HG03108 (cell line): Measurements from ENCODE around the gene ETV6.

Experiments
- ATAC-seq: cut with Tn5 transposase; IDR thresholded peaks from one replicate; pipeline ENCODE4 v1.9.1; 2021; ENCODE audit warnings: moderate library complexity; ENCODE audit not compliant: unreplicated experiment

ETV6 gene

DNA sequence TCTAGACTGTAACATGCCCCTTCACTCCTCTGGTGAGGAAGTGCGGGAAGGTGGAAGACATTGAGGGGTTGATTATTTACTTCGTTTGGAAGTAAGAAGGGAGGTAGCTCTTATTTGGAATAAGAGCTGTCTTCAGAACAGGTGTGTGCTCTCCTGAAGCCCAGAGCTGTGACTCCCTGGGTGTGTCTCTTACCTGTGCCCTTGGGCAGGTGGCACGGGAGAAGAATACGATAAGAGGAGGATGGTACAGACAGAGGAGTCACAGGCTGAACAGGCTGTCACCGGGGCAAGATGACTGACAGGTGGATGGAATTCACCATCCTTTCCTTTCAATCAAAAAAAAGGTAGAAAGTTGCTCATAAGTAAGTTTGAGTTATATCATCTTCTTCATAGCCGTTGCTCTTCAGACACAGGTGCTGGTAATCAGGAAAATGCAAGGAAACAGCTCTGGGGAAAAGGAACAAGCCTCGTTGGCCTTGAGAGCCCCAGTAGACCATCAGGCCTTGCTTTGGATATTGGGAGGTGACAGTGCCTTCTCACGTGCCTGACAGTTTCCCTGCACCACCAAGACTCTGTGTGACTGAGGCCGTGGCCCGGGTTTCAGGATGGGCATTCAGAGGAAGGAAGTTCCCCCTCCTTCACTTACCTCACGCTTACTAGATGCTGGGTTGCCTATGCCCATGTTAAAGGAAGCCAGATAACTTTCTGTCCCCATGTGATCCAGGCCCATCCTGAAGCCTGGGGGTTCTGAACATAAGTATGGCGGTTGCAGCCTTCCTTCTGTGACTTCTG is 120.4 kb downstream of the ETV6 start:
- ATAC-seq, result no peak

DNA sequence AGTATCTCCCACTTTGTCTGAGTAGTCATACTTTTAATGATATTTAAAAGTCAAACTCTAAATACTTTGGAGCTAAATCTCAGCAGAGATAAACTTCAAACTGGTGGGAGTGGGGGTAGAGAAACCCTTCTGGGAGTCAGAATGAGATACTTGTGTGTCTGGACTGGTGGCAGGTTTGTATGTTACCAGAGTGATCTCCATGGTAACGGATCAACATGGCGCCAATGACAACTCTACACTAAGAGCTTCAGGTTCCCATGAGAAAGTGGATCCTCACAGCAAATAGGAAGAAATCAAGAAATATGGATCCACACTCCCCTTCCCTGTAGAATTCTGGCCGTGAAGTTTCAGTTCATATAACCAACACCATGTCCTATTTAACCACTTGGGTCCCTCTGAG is 121.9 kb downstream of the ETV6 start:
- no peak for ATAC-seq

DNA sequence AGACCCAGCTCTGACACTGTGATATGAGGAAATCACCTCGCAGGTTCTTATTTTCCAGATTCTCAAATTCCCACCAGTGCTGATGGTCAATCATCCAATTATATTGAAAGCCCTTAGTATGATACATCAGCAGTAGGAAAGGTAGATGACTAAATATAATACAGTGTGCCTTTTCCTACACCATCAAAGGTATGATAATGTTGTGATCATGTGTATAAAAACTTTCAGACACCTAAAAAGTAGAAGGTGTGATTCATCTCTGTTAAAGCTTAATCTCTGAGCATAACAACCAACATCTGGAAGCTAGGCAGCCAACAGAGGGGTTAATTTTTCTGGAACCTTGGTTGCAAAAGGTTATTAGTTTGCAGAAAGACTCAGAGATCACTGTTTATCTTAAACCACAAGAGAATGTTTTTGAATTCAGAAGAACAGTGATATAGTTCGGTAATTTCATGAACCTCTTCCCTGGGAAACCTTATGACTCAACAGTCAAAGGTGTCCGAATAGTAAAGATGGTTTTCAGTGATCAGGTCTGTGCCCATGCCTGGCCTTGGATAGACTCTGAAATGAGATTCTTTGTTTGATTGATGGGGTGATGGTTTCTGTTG is 122.5 kb downstream of the ETV6 start:
- ATAC-seq, result no peak

DNA sequence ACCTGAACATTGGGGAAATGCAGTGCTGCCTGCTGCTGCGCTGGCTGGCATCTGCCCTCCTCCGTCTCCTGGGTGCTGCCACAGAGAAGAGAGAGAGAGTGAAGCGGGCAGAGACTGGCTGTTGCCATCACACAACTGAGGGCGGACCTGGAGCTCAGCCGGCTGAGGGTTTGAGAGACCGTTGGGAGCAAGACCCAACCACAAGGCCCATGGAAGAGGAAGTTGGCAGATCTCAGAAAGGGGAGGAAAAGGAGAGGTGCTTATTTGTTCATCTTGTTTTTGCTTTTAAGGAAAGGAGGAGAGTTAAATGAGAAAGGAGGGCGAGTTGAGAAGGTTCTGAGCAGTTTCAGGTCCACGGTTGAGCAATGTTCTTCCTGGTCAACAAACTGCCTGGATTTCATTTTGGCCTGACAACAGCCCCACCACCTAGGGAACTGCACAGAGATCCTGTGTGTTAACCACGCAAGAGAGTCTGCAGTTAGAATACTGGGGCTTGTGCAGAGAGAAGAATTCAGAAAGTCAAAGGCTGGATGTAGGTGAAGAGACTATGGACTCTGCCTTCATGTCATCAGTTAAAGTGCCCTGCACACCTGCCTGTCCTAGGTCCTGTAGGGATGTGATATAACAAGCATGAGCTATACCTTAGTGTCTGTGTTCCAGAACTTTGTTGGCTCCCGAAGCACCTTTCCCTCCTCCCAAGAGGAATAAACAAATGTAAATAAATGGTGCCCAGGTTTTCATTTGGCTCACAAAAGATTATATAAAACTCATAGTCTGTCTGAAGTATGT is 124.6 kb downstream of the ETV6 start:
- no peak for ATAC-seq

DNA sequence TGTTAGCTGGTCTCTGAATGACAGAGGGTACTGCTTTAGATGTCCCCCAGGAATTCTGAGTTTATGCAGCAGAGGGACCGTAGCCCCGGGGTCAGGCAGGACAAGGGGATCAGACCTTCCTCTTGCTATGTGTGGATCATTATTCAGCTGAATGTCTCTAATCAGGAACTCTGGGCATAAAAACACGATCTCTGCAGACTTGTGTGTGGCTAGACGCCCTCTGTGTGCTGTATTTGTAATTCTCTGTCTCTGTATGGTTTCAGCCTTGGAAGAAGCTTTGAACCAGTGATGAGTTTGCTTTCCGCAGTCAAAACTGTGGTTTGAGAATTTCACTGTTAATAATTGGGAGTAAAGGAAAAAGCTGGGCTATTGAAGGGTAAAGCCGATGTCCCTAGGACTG is 125.3 kb downstream of the ETV6 start:
- ATAC-seq, result no peak

DNA sequence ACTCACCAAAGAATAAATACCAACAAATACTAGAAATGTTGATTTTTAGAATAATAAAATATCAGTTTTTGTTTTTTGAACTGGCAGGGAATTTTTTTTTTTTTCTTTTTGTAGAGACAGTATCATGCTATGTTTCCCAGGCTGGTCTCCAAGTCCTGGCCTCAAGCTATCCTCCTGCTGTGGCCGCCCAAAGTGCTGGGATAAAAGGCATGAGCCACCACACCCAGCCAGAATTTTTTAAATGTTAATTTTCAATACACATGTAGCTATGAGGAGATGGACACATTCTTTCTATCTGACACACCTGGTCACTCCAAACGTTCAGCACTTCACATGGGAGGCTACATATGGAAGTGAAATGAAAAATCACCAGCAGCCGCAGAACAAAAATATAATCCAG is 126.8 kb downstream of the ETV6 start:
- no peak for ATAC-seq

DNA sequence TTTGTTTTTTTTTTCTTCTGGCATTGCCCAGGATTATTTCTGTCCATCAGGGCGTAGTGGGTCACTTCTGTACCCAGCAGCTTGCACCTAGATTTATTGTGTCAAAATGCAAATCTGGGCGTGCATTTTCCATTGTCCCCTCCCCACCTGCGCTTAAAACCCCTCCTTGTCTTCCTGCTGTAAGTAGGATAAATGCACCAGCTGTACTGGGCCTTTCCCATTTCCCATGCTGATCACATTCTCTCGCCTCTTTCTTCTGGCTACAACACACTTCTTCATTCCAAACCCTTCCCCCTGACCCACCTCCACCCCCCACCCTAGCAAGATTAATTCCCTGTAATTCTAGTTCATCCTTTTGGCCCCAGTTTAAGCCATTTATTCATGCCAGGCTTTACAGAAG is 128.0 kb downstream of the ETV6 start:
- no peak for ATAC-seq

DNA sequence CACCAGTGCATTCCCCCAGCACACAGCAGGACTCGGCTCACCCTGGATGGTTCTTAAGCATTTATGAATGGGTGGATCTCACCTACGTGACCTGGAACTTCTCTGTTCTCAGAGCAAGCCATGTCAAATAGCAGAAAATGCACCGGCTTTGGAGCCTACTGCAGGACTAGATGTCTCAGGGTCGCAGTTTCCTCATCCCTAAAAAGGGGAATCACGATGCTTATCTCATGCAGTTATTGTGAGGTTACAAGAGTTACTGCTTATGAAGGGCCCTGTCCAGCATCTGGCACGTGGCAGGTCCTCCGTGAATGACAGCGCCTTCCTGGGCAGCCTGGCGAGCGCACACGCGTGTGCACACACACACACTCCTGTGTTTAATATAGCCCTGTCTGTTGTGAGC is 128.5 kb downstream of the ETV6 start:
- ATAC-seq, result no peak

DNA sequence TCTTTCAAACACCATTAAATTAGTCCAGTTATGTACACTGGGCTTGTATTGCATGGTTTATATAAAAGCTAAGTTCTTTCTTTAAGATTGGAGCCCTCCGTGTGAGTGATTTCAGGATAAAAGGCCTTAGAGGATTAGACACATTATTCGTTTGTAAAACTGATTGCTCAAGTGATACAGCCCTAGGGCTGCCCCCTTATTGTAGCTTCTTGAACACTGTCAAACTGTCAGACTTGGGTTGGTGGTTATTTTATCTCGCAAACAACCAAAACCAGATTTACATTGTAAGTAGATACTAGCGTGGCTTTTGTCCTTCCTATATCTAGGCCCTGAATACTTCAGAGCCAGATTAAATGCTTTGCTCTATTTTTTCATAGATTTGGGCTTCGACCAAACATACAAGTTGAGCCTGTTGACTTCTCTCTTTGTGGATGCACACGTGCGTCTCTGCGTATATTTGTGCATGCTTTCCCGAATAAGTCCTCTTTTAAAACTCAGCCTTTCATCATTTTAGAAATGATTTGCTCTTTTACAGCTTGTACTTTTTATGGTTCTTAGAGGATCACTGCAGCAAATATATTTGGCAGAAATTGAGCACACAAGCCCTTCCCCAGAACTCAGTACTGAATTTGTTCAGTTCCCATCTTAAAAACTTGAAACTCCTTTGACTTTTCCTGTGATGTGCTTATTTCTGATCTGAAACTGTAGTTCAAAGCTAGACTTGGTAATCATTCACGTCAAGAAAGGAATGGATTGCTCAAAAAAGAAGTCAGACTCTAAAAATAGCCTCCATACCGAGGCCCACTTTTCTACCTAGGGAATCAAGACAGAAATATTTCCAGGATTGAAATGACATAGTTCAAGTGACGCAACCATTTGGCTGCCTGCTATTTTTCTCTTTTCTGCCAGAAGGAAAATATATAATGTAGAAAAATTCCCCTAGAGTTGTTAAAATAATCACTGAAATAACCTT is 129.5 kb downstream of the ETV6 start:
- no peak for ATAC-seq

DNA sequence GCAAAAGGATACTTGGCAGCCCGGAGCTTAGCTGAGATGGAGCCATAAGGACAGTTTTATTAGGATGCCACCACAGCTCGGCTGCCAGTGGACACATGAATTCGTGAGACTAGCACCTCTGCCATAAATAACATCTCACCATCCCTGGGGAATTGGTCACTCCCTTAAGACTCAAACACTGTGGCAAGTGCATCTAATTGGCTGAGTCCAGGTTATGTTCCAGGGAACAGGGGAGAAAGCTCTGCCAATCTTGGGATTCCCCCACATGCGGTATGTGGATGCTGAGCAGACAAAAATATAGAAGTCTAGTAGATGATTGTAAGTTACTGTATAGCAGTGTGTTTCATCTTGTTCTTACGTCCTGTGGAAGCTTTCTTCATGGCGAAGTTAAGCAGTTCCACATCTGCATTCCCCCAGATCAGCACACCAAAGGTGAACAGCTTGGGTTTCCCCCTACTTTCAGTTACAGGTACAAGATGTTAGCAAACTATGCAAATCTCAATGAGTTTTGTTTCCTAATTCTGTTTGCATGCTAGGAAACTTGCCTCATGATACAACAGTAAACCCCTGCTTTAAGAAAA is 131.1 kb downstream of the ETV6 start:
- ATAC-seq, result peak; percentile 77

DNA sequence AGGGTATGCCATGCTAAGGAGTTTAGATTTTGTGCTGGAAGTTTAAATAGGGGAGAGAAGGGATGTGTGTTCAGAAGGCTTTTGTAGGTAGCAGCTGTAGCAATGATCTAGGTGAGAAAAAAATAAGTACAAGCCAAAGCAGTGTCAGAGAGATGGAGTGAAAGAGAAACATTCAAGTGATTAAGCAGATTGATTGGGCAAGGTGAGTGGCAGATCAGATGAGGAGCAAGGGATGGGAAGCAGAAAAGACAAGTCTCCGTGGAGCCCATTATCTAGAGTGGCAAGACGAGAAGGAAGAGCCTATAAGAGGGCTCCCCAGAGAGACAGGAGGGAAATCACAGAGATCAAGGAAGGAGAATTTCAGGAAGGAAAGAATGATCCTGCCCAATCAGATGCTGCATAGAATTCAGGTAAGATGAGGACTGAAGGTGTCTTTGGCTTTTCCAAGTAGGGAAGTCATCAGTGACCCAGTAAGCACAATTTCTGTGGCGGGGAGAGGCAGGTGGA is 133.5 kb downstream of the ETV6 start:
- ATAC-seq, result no peak

DNA sequence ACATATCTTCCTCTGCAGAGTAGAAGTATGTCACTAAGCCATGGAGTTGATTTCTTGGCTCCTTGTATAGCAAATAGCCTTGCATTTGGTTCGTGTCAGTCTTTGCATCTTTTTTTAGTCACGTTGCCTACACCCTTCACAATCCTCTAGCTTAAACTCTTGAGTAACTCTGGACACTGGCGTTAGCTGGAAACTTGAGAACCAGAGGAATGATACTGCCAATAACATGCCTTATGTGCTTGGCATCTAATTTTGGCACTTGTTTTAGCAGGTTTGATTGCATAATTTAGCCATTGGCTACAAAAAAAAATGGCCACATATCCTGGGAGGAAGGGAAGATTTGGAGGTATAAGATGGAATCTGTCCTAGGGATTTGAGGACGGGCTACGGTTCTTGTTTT is 136.2 kb downstream of the ETV6 start:
- no peak for ATAC-seq

DNA sequence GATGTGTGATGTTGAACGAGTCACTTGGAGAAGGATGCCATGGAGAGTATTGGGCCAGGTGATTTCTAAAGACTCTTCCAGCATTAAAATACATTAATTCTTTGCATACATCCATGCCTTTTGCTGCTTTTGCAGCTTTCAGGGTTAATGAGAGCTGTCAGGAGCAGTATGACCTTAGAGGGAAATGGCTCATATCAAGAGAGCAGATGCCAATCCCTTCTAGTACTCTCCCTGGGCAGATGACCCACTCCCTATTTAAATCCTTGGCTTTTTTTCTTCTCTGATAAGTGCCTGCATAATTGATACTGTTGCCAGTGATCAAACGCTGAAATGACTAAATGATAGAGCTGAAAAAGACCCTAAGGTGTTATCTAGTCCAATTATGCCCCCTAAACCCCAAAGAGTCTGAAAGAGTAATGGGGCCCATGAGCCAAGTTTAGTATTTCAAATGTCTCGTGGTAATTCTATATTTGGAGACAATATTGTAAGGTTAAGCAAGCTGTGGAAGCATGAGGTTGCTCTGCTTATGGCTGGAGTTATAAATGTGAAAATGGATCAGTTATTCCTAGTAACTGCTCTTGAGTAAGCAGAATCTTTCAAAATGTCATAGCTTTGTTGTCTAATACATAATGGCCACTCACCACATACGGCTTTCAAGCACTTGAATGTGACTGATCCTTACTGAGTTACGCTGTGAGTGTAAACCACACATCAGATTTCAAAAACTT is 137.3 kb downstream of the ETV6 start:
- no peak for ATAC-seq

DNA sequence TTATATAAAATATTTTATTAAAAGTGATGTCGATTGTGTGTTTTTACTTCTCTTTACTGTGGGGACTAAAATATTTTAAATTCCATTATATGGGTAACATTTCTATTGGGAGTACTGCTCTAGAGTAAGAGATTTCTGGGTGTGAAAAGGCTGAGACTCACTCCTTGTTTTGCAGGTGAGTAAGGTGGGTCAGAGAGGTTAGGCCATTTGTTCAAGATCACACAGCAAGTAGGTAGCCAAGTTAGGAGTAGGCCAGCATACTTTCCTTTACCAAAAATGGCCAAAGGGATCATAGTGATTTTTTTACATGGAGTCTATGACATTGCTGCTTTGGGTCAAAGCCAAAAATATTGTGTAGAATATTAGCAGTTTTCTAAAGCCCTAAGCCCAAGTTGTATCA is 138.0 kb downstream of the ETV6 start:
- ATAC-seq, result no peak

DNA sequence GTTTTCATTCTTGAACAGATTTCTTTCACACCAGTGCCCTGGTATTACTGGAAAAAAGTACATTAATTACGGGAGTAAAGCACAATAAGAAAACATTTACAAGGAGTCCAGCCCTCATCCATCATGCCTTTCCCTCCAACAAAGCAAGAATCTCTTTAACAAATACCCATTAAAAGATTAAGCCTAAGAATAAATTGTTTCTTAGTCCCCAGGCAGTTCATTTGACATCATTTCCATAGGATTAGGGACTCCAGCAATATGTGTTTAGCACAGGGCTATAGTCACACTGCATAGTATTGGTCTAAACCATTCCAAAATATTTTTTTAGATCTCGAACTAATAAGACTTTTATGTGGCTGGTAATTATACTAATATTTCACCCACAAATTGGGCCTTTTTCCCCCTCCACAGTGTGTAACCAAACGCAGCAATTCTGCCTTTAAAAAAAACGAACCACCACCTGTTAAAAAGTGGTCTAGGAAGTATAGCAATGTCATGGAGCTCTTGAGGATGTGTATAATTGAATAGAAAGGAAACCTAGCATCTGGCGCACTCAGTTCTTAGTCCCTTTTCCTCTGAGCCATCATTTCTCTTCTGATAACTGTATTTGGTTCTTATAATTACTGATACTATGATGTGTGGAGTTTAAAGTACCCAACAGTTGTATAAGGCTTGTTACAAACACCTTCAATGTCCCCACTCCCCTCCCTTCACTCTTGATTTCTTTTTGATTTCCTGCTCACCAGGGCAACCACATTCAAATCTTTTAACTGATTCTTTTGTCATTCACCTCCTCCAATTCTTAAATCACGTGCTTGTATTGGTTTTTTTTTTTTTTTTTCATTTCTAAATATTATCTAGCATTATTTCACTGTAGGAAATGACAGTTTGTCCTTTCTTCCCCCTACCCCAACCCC is 138.7 kb downstream of the ETV6 start:
- no peak for ATAC-seq

DNA sequence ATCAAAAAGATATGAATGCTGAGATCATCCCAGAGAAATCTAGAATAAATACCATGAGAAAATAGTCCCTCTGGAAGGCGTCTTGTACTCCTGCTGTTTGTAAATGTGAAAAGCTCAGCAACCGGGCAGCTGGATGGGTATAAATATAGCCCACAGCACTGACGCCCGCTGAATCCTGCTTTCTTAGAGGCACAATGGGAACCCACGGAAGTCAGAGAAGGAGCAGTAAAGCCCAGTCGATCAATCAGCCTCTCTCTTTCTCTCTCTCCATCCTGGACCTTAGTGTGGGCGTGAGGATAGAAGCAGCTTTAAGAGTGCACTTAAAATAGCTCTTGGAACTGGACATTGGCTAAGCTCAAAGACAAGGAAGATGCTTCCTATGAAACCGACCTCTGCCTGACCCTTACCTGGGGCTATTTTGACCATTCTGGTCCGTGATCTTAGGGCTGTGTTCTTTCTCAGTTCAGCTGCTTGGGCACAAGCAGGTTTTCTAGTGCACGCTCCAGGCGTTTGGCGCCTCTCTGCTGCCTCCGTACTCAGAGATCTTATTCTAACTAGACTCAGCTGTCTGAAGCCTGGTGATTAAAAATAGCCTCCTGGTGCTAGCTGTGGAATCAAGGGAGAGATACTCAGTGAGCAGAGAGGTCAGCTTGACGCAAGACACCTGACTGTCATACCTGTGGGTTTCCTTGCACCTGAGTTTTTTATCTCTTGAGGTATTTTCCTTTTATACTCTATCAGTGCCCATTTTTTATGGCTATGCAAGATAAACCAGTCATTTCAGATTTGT is 144.6 kb downstream of the ETV6 start:
- ATAC-seq, result no peak

DNA sequence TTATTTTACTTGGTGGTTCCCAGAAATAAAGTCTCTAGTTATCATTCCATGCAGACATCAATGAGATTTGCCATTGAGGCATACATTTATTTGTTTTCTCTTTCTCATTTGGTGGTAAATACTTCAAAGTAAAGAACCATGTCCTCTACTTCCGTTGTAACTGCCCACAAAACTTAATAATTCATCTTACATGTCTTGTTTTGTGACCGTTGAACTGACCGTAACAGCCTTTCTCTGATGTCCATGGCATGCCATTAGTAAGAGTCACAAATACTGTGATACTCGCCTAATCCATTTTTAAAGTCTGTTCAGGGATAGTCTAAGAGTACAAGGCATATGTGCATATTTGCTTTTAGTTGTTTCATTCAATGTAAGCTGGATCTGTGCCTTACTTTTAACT is 145.3 kb downstream of the ETV6 start:
- no peak for ATAC-seq
